Esophagus mucosa (tissue), 1 donor: Measurements from ENCODE around the gene ILF2. TPM values are rescaled to one million over a fixed set of nuclear protein-coding genes. Genes with fewer than 3 reads are reported as not detected.
A peak's percentile ranks its signal among the peaks of the same experiment; 100 is the strongest.
"Not testable (repeated sequence)": the region's sequence is repeated elsewhere in the genome, so short reads cannot be mapped to it uniquely, and the experiment has no call there.

Experiments used
- ATAC-seq: fragments of 200-7000 bp; cut with Tn5 transposase; one replicate; pipeline ENCODE4 v1.9.1; 2020
- total RNA-seq: library from RNA; stranded (reverse); gene quantifications from one replicate; pipeline ENCODE4 v1.2.4, GENCODE V29; 2023
- donor health status: DM: yes; HTN: yes; CAD: no.

Gene ILF2
- total RNA-seq, 1 donor from 2014 or later = 131 TPM

- no peak for ATAC-seq
These were observed 21.5 kb downstream of the ILF2 start for GRCh38 chr1:153649137-153649862.

GRCh38 chr1:153648000-153648643 lies 22.7 kb downstream of the ILF2 start:
- peak; percentile 24 for ATAC-seq

- ATAC-seq = no peak
These were observed 23.5 kb downstream of the ILF2 start for GRCh38 chr1:153647346-153647714.

GRCh38 chr1:153646672-153647345 lies 24.0 kb downstream of the ILF2 start:
- ATAC-seq = no peak

GRCh38 chr1:153643816-153644215 lies 27.0 kb downstream of the ILF2 start:
- ATAC-seq = no peak

GRCh38 chr1:153643100-153643499 lies 27.7 kb downstream of the ILF2 start:
- ATAC-seq = no peak

GRCh38 chr1:153642161-153642560 lies 28.6 kb downstream of the ILF2 start:
- ATAC-seq = peak; percentile 11

GRCh38 chr1:153640861-153641260 lies 29.9 kb downstream of the ILF2 start:
- ATAC-seq = no peak

- ATAC-seq = not testable (repeated sequence)
These were observed 30.6 kb downstream of the ILF2 start for GRCh38 chr1:153640213-153640612.

- no peak for ATAC-seq
These were observed 31.5 kb downstream of the ILF2 start for GRCh38 chr1:153639280-153639679.

GRCh38 chr1:153638261-153638660 lies 32.5 kb downstream of the ILF2 start:
- no peak for ATAC-seq

- no peak for ATAC-seq
These were observed 34.5 kb downstream of the ILF2 start for GRCh38 chr1:153636312-153636711.

GRCh38 chr1:153635872-153636271 lies 34.9 kb downstream of the ILF2 start:
- ATAC-seq = no peak

GRCh38 chr1:153633754-153634665 lies 36.8 kb downstream of the ILF2 start, which contains the start of gene CHTOP:
CHTOP (plus strand) TSS chr1:153634066; CDS start chr1:153636589, 2,523 bp downstream.
- ATAC-seq = peak; percentile 97

- peak; percentile 20 for ATAC-seq
These were observed 37.5 kb downstream of the ILF2 start for GRCh38 chr1:153633161-153633753.

GRCh38 chr1:153631047-153632022 lies 39.5 kb downstream of the ILF2 start:
- no peak for ATAC-seq

GRCh38 chr1:153630384-153630783 lies 40.4 kb downstream of the ILF2 start:
- ATAC-seq = no peak

GRCh38 chr1:153629971-153630370 lies 40.8 kb downstream of the ILF2 start:
- ATAC-seq = no peak

- ATAC-seq = no peak
These were observed 41.5 kb downstream of the ILF2 start for GRCh38 chr1:153629343-153629665.

GRCh38 chr1:153628638-153629342 lies 42.0 kb downstream of the ILF2 start:
- ATAC-seq = no peak
